ENCODE data around the gene ENDOG. TPM values are rescaled to one million over a fixed set of nuclear protein-coding genes. Genes with fewer than 3 reads are reported as not detected.
"Not testable (repeated sequence)": the region's sequence is repeated elsewhere in the genome, so short reads cannot be mapped to it uniquely, and the experiment has no call there.

Gene ENDOG
- polyA plus RNA-seq, 3 donors from 2014 or later = 18.4 to 34.0 (median 24.7) TPM

DNA sequence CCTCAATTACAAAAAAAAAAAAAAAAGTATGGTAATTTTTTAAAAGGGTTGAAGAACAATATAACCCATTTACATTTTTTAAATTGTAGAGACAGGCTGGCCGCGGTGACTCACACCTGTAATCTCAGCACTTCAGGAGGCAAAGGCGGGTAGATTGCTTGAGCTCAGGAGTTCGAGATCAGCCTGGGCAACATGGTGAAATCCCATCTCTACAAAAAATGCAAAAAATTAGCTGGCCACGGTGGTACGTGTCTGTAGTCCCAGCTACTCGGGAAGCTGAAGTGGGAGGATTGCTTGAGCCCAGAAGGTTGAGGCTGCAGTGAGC, 52.6 kb downstream of the ENDOG start:
- H3K27me3 Mint-ChIP-seq (ENCODE audit: low read depth in 3 of 3); H3K27ac Mint-ChIP-seq; H3K4me1 Mint-ChIP-seq; H3K9me3 Mint-ChIP-seq; DNase-seq; H3K4me3 Mint-ChIP-seq: not testable (repeated sequence)
- peaks cover 0 to 12% (median 4%) of the 10 kb centered on the region in 3 donors for H3K36me3 Mint-ChIP-seq

Other genes with a start within 250 kb of the ENDOG start
- gene DYNC2I2, start 161.7 kb upstream of the ENDOG start, polyA plus RNA-seq = 10 to 100 TPM in 1 of 3 donors, 1 to 10 TPM in 2; 1.6 to 10.8 (median 4.7) TPM
- gene SET, start 129.3 kb upstream of the ENDOG start, polyA plus RNA-seq = 100 to 1,000 TPM; 151 to 233 (median 232) TPM
- gene PKN3, start 116.0 kb upstream of the ENDOG start, polyA plus RNA-seq = 1 to 10 TPM; 2.1 to 3.9 (median 2.9) TPM
- gene ZDHHC12, start 94.4 kb upstream of the ENDOG start, polyA plus RNA-seq = 10 to 100 TPM; 63.7 to 76.6 (median 66.6) TPM
- 10 to 100 TPM; 28.5 to 51.5 (median 43.0) TPM for gene ZER1, start 46.6 kb upstream of the ENDOG start, polyA plus RNA-seq
- gene TBC1D13, start 31.2 kb upstream of the ENDOG start, polyA plus RNA-seq = 10 to 100 TPM; 16.4 to 30.7 (median 19.4) TPM
- gene SPOUT1, start 11.3 kb downstream of the ENDOG start, polyA plus RNA-seq = 10 to 100 TPM; 54.2 to 82.1 (median 64.7) TPM
- gene KYAT1, start 63.5 kb downstream of the ENDOG start, polyA plus RNA-seq = 10 to 100 TPM in 1 of 3 donors, 1 to 10 TPM in 2; 9.6 to 10.1 (median 10.0) TPM
- gene LRRC8A, start 63.6 kb downstream of the ENDOG start, polyA plus RNA-seq = 10 to 100 TPM; 29.3 to 98.2 (median 34.6) TPM
- gene PHYHD1, start 102.5 kb downstream of the ENDOG start, polyA plus RNA-seq = 1 to 10 TPM; 2.7 to 7.1 (median 4.1) TPM
- 10 to 100 TPM in 1 of 3 donors, 1 to 10 TPM in 2; 9.5 to 18.0 (median 10.0) TPM for gene DOLK, start 129.1 kb downstream of the ENDOG start, polyA plus RNA-seq
- 10 to 100 TPM; 12.2 to 31.8 (median 18.6) TPM for gene NUP188, start 129.2 kb downstream of the ENDOG start, polyA plus RNA-seq
- gene SH3GLB2, start 209.8 kb downstream of the ENDOG start, polyA plus RNA-seq = 10 to 100 TPM; 20.4 to 42.2 (median 24.1) TPM
- 1 to 10 TPM; 4.8 to 9.1 (median 6.9) TPM for gene MIGA2, start 218.1 kb downstream of the ENDOG start, polyA plus RNA-seq